Measurements from ENCODE around the gene COL20A1. TPM values are rescaled to one million over a fixed set of nuclear protein-coding genes. Genes with fewer than 3 reads are reported as not detected.

COL20A1 gene
- polyA plus RNA-seq, 2 of the 4 experiments (the other 2 are of a cell fraction): 0.21 to 0.93 TPM

DNA sequence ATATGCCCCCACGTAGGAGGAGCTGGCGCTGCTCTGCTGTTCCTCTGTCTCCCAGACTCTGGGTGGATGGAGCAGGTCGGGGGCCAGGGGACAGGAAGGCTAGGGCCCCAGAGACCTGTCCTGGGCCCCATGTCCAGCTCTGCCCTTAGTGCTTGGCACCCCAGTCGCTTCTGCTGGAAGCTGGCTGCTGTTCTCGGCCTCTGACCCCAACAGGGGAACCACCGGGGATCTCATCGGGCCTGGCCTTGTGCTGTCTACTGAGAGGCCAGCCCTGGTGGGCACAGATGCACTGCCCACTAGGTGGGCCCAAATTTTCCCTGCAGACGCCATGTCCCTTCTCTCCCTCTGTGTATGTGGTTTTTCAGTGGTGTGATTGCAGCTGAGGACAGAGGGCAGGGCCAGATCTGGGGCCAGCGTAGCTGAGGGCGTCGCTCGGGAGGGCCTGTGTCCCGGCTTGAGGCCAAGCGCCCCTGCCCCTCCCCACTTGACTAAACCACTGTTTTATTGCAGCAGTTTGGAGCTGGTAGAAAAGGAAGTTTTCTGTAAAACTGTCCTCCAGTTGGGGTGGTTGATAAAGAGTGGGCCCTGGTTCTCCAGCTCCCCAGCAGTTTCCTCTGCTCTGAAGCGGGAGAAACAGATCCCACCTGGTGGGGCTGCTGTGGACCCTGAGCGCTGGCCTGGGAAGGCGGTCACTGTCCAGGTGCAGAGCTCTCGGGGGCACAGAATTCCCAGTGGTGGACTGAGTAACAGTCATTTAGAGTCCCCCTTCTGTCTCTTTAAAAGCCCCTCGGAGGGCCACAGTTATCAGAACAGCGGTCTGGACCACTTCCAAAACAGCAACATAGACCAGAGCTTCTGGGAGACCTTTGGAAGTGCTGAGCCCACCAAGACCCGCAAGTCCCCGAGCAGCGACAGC is 5.9 kb upstream of the COL20A1 start:
- no peak for FAIRE-seq
- CTCF ChIA-PET: interaction anchor here (0.8 to 30.4 kb wide), 9 partner anchors 9 to 62 kb away, joined by 3 to 401 read pairs (median 3); no protein-coding TSS in a partner anchor
- no peak for ATAC-seq

DNA sequence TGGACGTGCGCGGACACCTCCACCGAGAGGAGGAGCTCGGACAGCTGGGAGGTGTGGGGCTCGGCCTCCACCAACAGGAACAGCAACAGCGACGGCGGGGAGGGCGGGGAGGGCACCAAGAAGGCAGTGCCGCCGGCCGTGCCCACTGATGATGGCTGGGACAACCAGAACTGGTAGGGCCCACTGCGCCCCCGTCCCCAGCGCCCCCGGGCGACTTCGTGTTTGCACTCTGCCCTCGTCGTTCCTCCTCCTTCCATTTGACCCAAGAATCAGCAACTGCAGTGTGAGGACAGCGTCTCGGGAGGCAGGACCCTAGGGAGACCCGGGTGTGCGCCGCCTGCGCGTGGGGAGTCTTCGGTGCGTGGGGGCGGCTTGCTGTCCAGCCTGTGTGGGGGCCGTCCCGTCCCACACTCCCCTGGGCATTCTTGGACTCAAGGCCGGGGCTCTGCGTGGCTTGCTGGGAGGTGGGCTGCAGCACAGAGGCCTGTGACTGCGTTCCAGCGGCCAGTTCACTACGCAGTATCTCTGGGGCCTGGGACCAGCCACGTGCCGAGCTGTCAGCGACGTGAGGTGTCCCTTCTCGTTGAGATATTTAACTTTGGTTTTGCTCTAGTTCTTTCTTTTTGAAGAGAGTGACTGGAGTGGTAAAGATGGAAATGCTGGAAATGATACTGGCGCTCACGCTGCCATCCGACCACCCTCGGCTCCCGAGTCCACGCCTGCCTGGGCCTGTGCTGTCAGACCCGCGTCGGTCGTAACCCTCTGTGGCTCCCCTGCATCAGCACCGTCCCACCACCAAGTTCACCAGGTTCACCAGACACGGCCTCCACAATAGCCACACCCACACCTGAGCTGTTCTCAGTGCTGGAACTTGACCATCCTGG is 5.0 kb upstream of the COL20A1 start:
- FAIRE-seq (no peak), DNase-seq (ENCODE audit: low read depth in 1 of 2, low spot score in 1 of 2) (no peak)
- CTCF ChIA-PET: interaction anchor here (0.8 to 30.4 kb wide), 7 partner anchors 10 to 62 kb away, joined by 3 to 401 read pairs (median 3); no protein-coding TSS in a partner anchor

More for the DNA sequence above, 5.9 kb upstream of the COL20A1 start:
- 91% methylated on average over 20 of the region's 23 CpGs for WGBS (ENCODE audit: missing lambda C conversion rate)
- DNase-seq (ENCODE audit: low read depth in 1 of 2, low spot score in 1 of 2): no peak
- Histone ChIP-seq H3K4me2 (no peak overlapping the region), H3K27ac (no peak overlapping the region), H3K4me1 (peaks cover 9% of the 10 kb centered on the region; the same call in 2 of the 3 replicates), H3K9me3 (no peaks in the 10 kb centered on the region), H3K4me3 (no peak overlapping the region)
- TF ChIP-seq CHD2 (IDR thresholded peaks at IDR 0.05; ENCODE audit: low read length, partially characterized antibody) (no peak), HOXA7 (CRISPR knock-in tag; IDR thresholded peaks at IDR 0.05) (no peak), HOXB5 (CRISPR knock-in tag; IDR thresholded peaks at IDR 0.05) (no peak), SREBF2 (IDR thresholded peaks at IDR 0.05) (no peak), NPAS2 (CRISPR knock-in tag; IDR thresholded peaks at IDR 0.05; ENCODE audit: borderline replicate concordance) (no peak), SMC3 (IDR thresholded peaks at IDR 0.05) (no peak), POLR2AphosphoS2 (conservative IDR thresholded peaks at IDR 0.05; ENCODE audit: low read length) (no peak), RAD21 (conservative IDR thresholded peaks at IDR 0.05 in 1 of 2, IDR thresholded peaks at IDR 0.05 in 1 of 2) (no peak), EP300 (IDR thresholded peaks at IDR 0.05) (no peak)
- POLR2A ChIA-PET: no interaction called here

More for the DNA sequence above, 5.0 kb upstream of the COL20A1 start:
- no peak for TF ChIP-seq HEYL (CRISPR knock-in tag; IDR thresholded peaks at IDR 0.05)
- TF ChIP-seq, protein P1, sequence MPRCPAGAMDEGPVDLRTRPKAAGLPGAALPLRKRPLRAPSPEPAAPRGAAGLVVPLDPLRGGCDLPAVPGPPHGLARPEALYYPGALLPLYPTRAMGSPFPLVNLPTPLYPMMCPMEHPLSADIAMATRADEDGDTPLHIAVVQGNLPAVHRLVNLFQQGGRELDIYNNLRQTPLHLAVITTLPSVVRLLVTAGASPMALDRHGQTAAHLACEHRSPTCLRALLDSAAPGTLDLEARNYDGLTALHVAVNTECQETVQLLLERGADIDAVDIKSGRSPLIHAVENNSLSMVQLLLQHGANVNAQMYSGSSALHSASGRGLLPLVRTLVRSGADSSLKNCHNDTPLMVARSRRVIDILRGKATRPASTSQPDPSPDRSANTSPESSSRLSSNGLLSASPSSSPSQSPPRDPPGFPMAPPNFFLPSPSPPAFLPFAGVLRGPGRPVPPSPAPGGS (IDR thresholded peaks at IDR 0.05): no peak
- TF ChIP-seq, protein P2, sequence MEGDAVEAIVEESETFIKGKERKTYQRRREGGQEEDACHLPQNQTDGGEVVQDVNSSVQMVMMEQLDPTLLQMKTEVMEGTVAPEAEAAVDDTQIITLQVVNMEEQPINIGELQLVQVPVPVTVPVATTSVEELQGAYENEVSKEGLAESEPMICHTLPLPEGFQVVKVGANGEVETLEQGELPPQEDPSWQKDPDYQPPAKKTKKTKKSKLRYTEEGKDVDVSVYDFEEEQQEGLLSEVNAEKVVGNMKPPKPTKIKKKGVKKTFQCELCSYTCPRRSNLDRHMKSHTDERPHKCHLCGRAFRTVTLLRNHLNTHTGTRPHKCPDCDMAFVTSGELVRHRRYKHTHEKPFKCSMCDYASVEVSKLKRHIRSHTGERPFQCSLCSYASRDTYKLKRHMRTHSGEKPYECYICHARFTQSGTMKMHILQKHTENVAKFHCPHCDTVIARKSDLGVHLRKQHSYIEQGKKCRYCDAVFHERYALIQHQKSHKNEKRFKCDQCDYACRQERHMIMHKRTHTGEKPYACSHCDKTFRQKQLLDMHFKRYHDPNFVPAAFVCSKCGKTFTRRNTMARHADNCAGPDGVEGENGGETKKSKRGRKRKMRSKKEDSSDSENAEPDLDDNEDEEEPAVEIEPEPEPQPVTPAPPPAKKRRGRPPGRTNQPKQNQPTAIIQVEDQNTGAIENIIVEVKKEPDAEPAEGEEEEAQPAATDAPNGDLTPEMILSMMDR (IDR thresholded peaks at IDR 0.05): no peak
- no peak for TF ChIP-seq TFCP2L1 (CRISPR knock-in tag; IDR thresholded peaks at IDR 0.05)
- TF ChIP-seq FOSL2 (IDR thresholded peaks at IDR 0.05): no peak
- TF ChIP-seq FOSL2 (CRISPR knock-in tag; IDR thresholded peaks at IDR 0.05): no peak
- TF ChIP-seq HOXB13 (CRISPR knock-in tag; IDR thresholded peaks at IDR 0.05; ENCODE audit: low read depth): no peak
- TF ChIP-seq, protein P3, sequence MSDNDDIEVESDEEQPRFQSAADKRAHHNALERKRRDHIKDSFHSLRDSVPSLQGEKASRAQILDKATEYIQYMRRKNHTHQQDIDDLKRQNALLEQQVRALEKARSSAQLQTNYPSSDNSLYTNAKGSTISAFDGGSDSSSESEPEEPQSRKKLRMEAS (IDR thresholded peaks at IDR 0.05): no peak
- no peak for TF ChIP-seq MAFK (IDR thresholded peaks at IDR 0.05; ENCODE audit: partially characterized antibody)
- TF ChIP-seq, protein P4, sequence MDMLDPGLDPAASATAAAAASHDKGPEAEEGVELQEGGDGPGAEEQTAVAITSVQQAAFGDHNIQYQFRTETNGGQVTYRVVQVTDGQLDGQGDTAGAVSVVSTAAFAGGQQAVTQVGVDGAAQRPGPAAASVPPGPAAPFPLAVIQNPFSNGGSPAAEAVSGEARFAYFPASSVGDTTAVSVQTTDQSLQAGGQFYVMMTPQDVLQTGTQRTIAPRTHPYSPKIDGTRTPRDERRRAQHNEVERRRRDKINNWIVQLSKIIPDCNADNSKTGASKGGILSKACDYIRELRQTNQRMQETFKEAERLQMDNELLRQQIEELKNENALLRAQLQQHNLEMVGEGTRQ (IDR thresholded peaks at IDR 0.05): no peak
- TF ChIP-seq EHF (CRISPR knock-in tag; IDR thresholded peaks at IDR 0.05): no peak
- TF ChIP-seq MYC (IDR thresholded peaks at IDR 0.05; ENCODE audit: borderline replicate concordance, low read length): no peak
- no peak for TF ChIP-seq MAZ (IDR thresholded peaks at IDR 0.05; ENCODE audit: borderline replicate concordance, low read depth, low read length)
- no peak for TF ChIP-seq RFX5 (IDR thresholded peaks at IDR 0.05)
- no peak for TF ChIP-seq HOXB5 (CRISPR knock-in tag; IDR thresholded peaks at IDR 0.05)
- no peak for TF ChIP-seq TP53 (CRISPR knock-in tag; IDR thresholded peaks at IDR 0.05)
- TF ChIP-seq HOXA7 (CRISPR knock-in tag; IDR thresholded peaks at IDR 0.05): no peak
- Histone ChIP-seq H3K4me3 (no peak overlapping the region), H3K4me1 (peaks cover 9% of the 10 kb centered on the region; the same call in 2 of the 3 replicates), H3K27ac (no peak overlapping the region), H3K9me3 (no peaks in the 10 kb centered on the region), H3K4me2 (no peak overlapping the region)
- POLR2A ChIA-PET: no interaction called here
- WGBS (ENCODE audit: missing lambda C conversion rate): 93% methylated on average over 45 of the region's 55 CpGs
- ATAC-seq: no peak

All from A549 (cell line).